GM19351 (cell line): ENCODE data around the gene UBXN2A.

Source experiments
- ATAC-seq: cut with Tn5 transposase; IDR thresholded peaks from one replicate; pipeline ENCODE4 v1.9.1; 2021; ENCODE audit warnings: mild to moderate bottlenecking, moderate library complexity; ENCODE audit not compliant: unreplicated experiment

UBXN2A gene

GRCh38 chr2:23939987-23940717 lies at the start of gene UBXN2A:
Gene UBXN2A, plus strand, starts transcription at chr2:23940463. Its CDS starts 17,852 bp downstream, at chr2:23958315.
- ATAC-seq = peak; percentile 70

DNA sequence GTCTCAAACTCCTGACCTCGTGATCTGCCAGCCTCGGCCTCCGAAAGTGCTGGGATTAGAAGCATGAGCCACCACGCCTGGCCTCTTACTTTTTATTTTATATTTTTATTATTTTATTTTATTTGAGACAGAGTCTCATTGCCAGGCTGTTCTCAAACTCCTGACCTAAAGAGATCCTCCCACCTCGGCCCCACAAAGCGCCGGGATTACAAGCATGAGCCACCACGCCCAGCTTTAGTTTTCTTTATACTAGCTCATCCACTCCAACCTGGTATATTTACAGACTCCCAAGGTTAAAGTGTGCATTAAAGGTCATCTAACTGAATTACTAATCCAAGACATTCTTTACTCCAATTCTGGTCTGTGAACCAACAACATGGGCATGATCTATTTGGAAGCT lies 40.1 kb upstream of the UBXN2A start:
- no peak for ATAC-seq

DNA sequence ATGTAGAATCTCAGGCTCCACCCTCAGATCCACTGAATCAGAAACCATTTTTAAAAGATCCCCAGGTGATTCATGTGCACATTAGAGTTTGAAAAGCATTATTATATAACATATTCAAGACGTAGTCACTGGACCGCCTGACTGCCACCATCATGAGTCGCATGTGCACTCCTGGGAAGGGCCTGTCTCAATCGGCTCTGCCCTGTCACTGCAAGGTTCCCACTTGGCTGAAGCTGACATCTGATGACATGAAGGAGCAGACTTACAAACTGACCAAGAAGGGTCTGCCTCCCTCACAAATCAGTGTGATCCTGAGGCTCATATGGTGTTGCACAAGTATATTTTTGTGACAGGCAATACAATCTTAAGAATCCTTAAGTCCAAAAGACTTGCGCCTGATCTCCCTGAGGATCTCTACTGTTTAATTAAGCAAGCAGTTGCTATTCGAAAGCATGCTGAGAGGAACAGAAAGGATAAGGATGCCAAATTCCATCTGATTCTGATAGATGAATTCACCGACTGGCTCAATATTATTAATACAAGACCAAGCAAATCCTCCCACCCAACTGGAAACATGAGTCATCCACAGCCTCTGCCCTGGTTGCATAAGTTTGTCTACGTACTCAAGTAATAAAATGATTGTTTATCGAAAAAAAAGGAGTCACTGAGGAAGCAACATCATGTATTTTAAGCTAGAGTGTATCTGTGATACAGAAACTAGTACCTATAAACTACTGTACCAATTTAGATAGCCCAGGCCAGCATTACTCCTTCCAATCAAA lies 39.5 kb upstream of the UBXN2A start:
- ATAC-seq = no peak

DNA sequence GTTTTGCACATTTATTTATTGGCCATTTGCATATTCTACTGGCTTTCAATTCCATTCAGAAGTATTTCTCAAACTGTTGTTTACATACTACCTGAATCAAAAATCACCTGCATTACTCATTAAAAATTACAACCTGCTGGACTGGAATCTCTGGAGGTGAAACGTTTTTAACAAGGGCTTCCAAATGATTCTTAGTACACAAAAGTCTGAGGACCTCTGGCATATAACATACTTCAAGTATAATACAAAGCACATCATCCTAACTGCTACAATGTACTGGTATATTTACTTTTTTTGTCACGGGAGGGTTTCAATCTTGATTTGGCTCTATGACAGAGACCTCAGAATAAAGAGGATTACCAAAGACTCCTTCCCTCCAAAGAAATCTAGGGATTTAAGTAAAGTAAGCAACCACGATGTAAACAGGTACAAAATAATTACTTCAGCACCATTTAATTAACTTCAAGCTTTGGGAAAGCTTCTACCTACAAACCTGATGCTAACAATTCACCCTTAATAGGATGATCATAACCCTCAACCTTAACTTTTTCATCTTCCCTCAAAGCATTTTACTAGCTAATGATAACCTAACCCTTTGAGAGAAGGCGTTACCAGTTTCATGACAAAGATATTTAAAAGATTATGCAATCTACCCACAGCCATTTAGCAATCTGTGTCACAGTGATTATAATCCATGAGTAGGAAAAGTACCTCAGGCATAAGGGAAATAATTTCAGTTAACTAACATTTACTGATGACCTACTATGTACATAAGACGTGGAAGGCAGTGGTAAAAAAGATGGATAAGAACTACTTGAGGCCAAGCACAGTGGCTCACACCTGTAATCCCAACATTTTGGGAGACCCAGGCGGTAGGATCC lies 38.1 kb upstream of the UBXN2A start:
- ATAC-seq = no peak

GRCh38 chr2:23903034-23903433 lies 37.2 kb upstream of the UBXN2A start:
- no peak for ATAC-seq

DNA sequence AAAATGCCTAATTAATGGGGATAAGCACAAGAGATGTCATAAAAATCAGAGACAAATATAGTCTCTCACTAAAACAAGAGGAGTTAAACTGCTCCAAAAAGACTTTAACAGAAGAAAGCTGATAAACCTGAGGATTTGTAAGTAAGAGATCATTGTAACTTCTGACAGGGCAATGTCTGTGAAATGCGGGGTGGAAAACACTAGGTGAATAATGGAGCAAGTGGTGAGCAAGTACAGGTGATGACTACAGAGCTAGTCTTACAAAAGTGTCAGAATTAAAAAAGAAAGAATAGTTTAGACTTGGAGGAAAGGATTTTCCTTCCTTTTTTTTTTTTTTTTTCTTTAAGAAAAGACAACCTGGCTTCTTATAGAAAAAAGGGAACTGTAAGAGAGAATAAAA lies 36.0 kb upstream of the UBXN2A start:
- no peak for ATAC-seq

- no peak for ATAC-seq
Observed at GRCh38 chr2:23904692-23905091, 35.6 kb upstream of the UBXN2A start.

GRCh38 chr2:23905155-23905554 lies 35.1 kb upstream of the UBXN2A start:
- ATAC-seq = no peak

GRCh38 chr2:23912054-23912453 lies 28.2 kb upstream of the UBXN2A start:
- ATAC-seq = no peak

- no peak for ATAC-seq
Observed at GRCh38 chr2:23915327-23915726, 24.9 kb upstream of the UBXN2A start.

GRCh38 chr2:23916727-23917405 lies 23.4 kb upstream of the UBXN2A start:
- ATAC-seq = peak; percentile 47

DNA sequence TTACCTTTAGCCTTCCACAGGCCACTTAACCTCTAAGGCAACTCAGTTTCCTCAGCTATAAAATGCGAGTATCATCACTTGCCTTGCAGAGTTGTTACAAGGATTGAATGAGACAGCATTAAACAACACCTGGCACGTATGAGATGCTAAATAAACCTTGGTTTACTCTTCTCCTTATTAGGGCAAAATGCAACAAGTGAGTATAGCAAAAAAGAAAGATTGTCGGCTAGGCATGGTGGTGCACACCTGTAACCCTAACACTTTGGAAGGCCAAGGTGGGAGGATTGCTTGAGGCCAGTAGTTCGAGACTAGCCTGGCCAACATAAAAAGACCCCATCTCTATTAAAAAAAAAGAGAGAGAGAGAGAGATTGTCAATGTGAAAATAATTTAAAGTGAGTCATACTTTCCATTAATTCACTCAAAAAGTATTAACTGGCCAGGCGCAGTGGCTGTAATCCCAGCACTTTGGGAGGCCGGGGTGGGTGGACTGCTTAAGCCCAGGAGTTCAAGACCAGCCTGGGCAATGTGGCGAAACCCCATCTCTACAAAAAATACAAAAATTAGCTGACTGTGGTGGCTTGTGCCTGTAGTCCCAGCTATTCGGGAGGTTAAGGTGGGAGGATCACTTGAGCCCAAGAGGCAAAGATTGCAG lies 21.3 kb upstream of the UBXN2A start:
- ATAC-seq = no peak

DNA sequence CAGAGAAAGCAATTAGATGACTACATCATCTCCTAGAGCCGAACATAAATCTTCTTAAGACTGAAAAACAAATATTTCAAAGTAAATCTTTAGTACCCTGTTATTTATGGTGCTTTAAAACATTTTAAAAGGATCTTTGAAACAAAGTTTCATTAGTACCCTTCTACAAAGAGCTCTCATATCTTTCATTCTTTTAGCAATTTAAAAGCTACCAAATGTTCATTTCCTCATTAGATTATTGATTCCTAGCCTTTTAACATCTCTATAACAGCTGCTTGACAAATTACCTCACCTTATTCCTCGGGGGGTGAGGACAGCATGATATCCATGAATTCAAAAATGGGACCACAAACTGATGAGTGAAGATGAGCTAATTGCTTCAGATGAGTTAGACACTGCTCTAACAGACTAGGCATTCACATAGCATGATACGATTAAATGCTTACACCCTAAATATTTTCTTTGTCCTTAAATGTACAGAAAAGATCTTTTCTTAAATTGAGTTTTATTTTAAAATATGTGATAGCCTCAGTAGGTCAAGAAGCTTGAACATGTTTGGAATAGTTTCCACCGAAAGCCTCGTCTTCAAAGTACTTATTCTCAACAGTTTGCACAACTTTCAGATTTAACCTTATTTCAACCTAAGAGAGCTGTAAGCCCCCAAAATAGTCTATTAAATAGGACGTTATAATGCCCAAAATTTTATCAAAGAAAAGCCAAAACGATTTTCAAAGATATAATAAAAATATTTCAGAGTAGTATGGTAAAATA lies 15.5 kb upstream of the UBXN2A start:
- no peak for ATAC-seq

DNA sequence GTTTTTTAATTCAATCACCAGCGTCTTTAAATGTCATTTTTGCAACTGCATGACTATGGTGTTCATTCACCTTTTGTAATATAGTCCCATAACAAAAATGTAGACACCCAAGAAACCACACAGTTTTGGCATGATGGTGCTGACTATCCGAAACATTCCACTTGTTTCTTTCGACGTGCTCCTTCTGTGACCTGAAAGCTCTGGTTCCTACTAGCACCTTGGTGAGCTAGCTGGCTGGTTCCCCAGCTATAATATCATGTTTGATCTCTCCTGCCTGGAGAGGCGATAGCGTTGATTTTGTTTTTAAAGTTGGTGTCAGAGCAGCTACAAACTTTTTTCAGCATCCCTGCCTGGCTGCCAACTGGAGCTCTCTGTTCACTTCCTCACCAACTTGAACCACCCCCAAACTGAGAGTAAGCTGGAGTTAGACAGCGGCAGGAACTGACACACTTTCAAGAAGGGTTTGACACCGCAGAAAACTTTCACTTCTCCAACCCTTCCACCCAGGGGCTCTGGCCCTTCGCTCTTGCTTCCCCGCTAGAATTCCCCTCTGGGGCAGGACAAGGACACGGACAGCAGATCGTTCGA lies 14.5 kb upstream of the UBXN2A start:
- peak; percentile 59 for ATAC-seq

GRCh38 chr2:23926290-23926749 lies 13.9 kb upstream of the UBXN2A start:
- peak; percentile 31 for ATAC-seq

GRCh38 chr2:23926750-23927571 lies 13.3 kb upstream of the UBXN2A start, which contains the start of gene ATAD2B:
Gene ATAD2B, minus strand, starts transcription at chr2:23927123. Its CDS starts 353 bp downstream, at chr2:23926770.
- ATAC-seq = peak; percentile 71

GRCh38 chr2:23934259-23934658 lies 6.0 kb upstream of the UBXN2A start:
- no peak for ATAC-seq
